Measurements from ENCODE around the gene ANKRD24.

GRCh38 chr19:4184718-4185352, 2.3 kb downstream of the ANKRD24 start:
- no peak for TF ChIP-seq CTCF (IDR thresholded peaks at IDR 0.05; ENCODE audit: low read depth, low read length, poor library complexity, severe bottlenecking)
- TF ChIP-seq EZH2phosphoT487 (IDR thresholded peaks at IDR 0.05; ENCODE audit: borderline replicate concordance, low read length): no peak

Measured in DOHH2 (cell line).